ENCODE data around the gene UTS2R.
"Not testable (repeated sequence)": the region's sequence is repeated elsewhere in the genome, so short reads cannot be mapped to it uniquely, and the experiment has no call there.

The UTS2R gene

DNA sequence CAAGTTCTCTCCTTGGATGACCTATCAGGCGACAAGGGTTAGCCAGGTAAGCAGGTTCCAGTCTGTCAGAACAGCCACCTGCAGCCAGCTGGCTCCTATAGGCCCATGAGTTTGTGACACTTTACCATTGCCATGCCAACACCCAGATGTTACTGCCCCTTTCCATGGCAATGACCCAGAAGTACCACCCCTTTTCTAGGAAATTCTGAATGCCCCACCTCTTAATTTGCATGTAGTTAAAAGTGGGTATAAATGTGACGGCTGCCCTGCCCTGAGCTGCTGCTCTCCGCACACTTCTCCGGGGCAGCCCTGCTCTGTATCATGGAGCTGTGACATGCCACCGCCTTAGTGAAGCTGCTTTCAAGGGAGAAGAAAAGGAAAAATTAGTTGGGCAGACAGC lies 28.0 kb upstream of the UTS2R start:
- TF ChIP-seq GATA1 (IDR thresholded peaks at IDR 0.05; ENCODE audit: low read depth, low read length) (no peak), POLR2A (IDR thresholded peaks at IDR 0.05; ENCODE audit: low read length) (no peak)
- peak; percentile 28 to 43 for DNase-seq

DNA sequence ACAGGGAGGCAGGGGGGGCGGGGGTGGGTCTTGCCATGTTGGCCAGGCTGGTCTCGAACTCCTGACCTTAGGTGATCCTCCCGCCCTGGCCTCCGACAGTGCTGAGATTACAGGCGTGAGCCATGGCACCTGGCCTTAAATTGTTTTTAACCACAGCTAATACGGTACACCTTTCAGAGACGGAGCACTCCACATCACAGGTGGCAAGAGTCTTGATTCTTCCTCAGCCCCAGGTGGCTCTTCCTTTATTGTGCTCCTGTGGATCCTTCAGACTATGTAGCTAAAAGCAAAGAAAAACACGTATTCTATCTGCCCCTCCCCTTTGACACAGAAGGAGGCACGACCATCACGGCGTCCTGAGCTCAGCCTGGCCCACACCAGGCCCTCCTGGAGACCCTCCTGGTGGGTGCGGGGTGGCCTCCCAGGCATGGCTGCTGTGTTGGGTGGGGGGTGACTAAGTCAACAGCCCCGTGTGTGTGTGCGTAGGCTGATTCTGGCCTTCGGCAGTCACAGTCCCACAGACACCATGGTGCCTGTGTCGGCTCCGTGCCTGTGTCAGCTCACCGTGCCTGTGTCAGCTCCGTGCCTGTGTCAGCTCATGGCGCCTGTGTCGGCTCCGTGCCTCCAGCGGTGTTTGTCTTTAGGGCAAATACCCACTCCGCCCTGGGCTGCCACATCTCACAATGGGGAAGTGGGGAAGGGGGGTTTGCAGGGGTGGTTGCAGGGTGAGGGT lies 27.2 kb upstream of the UTS2R start:
- DNase-seq: no peak

DNA sequence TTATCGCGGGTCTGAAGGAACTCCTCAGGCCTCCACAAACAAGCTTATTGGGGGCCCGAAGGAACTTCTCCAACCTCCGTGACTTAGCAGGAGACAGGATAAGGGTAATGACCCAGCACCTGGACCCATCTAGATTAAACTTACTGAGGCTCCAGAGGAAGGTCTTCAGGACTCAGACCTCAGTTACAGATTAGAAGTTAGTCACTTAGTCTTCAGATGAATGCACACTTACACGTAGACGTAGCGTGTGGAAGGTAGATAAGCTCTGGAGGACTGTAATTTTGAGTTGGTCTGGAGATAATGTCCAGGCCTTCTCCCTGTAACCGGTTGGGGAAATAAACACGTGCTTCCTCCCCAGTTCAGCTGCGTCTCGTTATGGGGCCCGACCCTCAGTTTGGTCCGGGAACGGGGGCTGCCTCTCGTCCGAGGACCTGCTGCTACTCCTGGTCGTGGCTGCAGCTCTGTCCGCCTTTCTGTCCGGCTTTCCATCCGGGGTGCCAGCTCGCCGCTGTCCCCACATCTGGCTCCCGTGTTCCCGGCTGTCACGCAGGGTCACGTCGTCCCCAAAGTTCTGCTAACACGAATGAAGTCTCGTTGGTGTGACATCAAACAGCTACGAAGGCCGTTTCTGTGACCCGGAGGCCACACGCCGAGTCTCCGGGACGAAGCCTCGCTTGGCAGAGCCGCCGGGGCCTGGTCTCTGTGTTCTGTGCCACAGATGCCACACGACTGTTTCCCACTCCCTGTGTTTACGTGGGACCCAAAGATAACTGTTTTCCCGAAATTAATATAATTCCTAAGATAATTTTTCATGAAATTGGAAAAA lies 26.2 kb upstream of the UTS2R start:
- TF ChIP-seq POLR2A (IDR thresholded peaks at IDR 0.05; ENCODE audit: low read length) (no peak), GATA1 (IDR thresholded peaks at IDR 0.05; ENCODE audit: low read depth, low read length) (no peak)
- peak; percentile 51 to 84 for DNase-seq

More for the DNA sequence above, 27.2 kb upstream of the UTS2R start:
- TF ChIP-seq POLR2A (IDR thresholded peaks at IDR 0.05; ENCODE audit: low read length): no peak
- no peak for TF ChIP-seq GATA1 (IDR thresholded peaks at IDR 0.05; ENCODE audit: low read depth, low read length)

DNA sequence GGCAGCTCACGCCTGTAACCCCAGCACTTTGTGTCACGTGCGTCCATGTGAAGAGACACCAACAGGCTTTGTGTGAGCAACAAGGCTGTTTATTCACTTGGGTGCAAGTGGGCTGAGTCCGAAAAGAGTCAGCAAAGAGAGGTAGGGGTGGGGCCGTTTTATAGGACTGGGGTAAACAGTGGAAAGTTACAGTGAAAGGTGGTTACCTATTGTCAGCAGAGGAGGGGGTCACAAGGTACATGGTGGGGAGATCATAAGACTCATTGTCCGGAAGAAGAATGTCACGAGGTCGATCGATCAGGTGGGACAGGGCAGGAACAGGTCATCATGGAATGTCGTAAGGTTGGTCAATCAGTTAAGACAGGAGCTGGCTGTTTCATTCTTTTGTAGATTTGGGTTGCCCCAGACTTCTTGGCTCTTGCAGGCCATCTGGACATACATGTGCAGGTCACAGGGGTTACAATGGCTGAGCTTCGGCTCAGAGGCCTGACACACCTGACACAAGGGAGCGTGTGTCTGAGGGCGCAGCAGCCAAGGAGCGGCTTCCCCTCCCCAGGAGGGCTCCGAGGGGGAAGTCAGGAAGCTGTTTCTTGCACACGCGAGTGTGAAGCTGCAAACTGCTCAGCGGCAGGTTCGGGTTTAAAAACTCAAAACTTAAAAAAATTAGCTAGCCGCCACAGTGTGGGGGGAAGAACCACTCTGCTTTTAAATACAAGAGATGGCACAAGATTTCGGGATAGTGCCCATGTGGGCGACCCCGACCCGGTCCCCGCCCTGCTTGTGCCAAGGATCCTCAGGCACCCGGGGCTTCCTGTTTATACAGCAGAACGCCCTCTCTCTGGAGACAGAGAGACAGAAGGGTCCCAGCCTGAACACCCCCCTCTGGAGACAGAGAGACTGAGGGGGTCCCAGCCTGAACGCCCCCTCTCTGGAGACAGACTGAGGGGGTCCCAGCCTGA lies 24.9 kb upstream of the UTS2R start:
- DNase-seq: no peak
- TF ChIP-seq POLR2A (IDR thresholded peaks at IDR 0.05; ENCODE audit: low read length) (no peak), GATA1 (IDR thresholded peaks at IDR 0.05; ENCODE audit: low read depth, low read length) (no peak)

DNA sequence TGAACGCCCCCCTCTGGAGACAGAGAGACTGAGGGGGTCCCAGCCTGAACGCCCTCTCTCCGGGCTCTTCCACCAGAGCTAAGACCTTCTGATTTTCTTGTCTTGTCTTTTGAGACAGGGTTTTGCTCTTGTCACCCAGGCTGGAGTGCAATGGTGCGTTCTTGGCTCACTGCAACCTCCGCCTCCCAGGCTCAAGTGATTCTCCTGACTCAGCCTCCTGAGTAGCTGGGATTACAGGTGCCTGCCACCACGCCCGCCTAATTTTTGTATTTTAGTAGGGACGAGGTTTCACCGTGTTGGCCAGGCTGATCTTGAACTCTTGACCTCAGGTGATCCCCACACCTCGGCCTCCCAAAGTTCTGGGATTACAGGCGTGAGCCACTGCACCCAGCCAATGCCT lies 23.6 kb upstream of the UTS2R start:
- DNase-seq: not testable (repeated sequence)

DNA sequence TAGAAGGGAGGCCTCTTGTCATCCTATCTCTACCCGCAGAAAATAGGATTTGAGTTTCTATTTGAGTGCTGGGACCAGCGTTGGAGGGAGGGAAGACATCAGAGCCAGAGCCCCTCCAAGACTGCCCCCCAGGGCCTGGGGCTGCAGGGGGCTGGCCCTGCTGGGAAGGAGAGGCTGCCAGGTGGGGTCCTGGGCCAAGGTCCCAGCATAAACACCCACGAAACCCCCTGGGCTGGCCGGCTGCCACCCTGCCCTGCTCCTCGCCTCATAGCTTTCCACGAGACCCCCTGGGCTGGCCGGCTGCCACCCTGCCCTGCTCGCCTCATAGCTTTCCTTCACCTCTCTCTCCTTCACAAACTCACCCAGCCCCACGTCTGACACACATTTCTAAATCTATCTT lies 23.1 kb upstream of the UTS2R start:
- TF ChIP-seq GATA1 (IDR thresholded peaks at IDR 0.05; ENCODE audit: low read depth, low read length): no peak
- TF ChIP-seq POLR2A (IDR thresholded peaks at IDR 0.05; ENCODE audit: low read length): no peak
- no peak for DNase-seq

DNA sequence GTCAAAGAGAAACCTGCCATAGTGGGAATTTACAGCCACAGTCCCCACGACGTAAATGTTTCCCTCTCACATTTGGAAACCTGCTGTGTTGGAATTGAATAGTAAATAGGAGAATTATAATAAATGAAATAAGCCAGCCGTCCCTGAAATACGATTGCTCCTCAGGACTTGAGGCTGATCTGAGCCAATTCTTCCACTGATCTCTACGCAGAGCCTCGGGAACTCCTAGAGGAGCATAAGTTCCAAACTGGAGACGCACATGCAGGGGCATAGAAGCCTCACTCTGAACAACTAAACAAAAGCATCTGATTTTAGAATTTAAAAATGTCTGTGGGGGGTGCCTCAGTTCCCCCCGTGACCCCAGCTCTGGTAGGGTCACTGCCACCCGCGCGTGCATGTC lies 22.7 kb upstream of the UTS2R start:
- TF ChIP-seq GATA1 (IDR thresholded peaks at IDR 0.05; ENCODE audit: low read depth, low read length): no peak
- no peak for TF ChIP-seq POLR2A (IDR thresholded peaks at IDR 0.05; ENCODE audit: low read length)

DNA sequence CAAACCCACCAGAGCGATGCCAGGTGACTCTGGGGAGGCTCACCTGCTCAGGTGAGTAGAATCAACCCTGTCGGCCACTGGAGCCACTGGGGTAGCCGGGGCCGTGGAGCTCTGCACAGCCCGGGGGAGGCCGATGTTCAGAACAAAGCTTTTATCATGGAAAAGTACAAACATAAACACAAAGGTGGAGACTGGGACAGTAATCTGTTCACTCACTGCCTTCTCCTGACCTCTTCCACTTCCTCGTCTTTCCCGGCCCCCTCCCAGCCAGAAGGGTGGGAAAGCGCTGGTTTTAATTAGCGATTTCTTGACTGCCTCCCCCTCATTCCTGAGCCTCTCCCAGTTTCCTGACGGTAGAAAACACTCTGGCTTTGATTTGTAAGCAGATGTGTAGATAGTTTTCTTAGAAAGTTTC lies 22.3 kb upstream of the UTS2R start:
- TF ChIP-seq POLR2A (IDR thresholded peaks at IDR 0.05; ENCODE audit: low read length) (no peak), GATA1 (IDR thresholded peaks at IDR 0.05; ENCODE audit: low read depth, low read length) (no peak)
- no peak for DNase-seq

More for the DNA sequence above, 22.7 kb upstream of the UTS2R start:
- no peak for DNase-seq

DNA sequence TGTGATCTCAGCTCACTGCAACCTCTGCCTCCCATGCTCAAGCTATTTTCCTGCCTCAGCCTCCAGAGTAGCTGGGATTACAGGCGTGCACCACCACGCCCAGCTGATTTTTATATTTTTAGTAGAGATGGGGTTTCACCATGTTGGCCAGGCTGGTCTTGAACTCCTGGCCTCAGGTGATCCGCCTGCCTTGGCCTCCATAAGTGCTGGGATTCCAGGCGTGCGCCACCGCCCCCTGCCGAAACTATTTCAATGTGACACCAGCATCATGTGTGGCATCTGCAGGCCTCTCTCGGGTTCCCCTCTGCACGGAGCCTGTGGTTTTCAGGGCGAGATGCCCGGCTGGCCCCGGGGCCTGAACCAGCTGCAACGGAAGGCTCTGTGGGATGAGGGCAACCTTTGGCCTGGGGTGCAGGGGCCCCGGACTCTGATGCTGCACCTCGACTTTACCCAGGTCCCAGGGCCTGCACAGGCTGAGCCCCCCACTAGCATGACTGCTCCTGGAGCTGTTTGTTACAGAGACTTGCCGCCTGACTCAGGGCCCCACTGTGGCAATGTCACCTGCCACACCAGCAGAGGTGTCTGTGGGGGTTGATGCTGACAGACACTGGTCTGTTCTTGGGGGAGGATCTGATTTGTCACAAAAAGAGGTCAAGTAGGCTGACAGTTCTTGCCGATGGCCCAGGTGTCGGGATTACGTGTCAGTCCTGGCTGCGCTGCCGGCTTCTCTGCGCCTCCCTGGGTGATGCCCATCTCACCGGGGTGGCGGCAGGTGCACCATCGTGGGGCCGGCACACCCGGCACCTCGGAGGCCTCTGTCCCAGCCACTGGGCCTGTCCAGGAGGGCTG lies 21.2 kb upstream of the UTS2R start:
- TF ChIP-seq GATA1 (IDR thresholded peaks at IDR 0.05; ENCODE audit: low read depth, low read length) (no peak), POLR2A (IDR thresholded peaks at IDR 0.05; ENCODE audit: low read length) (no peak)
- peak; percentile 32 to 53 for DNase-seq

DNA sequence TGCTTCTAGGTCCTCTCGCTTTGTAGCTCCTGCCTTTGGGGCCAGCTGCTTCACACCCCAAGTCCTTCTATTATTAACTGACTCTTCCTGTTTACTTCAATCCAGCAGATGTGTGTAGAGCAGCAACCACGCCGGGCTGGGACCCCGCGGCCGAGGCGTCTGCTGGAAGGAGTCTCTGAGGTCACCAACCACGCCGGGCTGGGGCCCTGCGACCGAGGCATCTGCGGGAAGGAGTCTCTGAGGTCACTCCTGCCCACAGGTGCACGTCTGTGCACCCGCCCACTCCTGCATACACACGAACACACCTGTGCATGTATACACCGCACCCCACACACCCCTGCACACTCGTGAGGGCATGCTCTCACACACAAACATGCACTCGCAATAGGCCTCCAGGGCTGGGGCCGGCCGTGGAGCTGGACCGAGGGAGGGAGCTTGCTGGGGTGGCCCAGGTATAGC lies 20.3 kb upstream of the UTS2R start:
- TF ChIP-seq GATA1 (IDR thresholded peaks at IDR 0.05; ENCODE audit: low read depth, low read length) (no peak), POLR2A (IDR thresholded peaks at IDR 0.05; ENCODE audit: low read length) (no peak)
- DNase-seq: no peak

DNA sequence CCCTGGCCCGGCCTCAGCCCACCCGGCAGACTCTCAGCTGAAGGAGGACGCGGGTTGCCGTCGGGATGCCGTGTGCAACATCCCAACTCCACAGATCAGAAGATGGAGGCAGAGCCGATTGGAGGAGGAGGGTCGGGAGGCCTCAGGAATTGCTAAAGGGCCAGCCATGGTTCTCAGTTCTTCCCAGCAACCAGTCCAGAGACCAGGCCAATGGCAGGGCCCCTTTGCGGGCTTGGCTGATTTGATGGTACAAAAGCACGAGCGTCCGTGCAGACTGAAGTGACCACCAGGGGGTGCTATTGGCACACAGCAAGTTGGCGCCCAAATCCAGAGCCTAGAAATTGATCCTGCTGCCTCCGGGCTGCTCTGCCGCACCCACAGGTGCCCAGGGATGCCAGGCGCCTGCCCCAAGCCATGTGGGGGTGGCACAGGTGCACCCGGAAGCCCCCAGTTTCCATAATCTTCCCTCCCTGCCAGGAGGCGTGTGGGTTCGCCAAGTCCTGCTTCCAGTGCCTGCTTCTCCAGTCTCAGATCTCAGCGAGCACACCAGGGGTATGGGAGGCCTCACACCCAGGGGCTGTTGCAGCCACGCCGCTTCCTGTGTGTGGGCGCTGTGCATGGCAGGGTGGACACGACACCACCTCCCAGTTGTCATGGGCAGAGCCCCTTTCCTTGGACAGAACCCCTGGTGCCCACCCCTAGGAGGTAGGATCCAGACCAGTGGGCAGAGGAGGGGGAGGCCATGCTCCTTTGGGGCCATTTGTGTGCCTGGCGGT lies 19.7 kb upstream of the UTS2R start:
- peak; percentile 85 to 92 for DNase-seq
- no peak for TF ChIP-seq POLR2A (IDR thresholded peaks at IDR 0.05; ENCODE audit: low read length)
- no peak for TF ChIP-seq GATA1 (IDR thresholded peaks at IDR 0.05; ENCODE audit: low read depth, low read length)

DNA sequence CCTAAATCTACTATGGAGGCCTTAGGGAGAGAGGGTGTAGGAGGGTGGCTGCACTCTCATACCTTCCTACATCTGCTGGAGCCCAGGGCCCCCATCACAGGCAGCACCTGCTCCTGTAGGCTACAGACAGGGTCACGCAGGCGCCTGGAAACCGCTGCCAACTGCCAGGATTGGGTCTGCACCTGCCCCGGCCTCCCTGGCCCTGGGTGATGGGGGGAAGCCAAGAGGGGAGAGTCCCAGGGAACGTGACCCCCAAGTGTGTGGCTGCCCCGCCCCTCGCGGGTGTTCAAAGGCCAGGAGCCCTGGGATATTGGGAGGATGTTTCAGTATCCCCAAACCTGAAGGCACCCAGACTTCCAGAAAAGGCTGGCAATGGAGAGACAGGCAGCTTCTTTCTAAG lies 18.1 kb upstream of the UTS2R start:
- no peak for DNase-seq
- TF ChIP-seq GATA1 (IDR thresholded peaks at IDR 0.05; ENCODE audit: low read depth, low read length) (no peak), POLR2A (IDR thresholded peaks at IDR 0.05; ENCODE audit: low read length) (no peak)

Measured in erythroblast (primary cell).